NB4 (cell line): ENCODE results near the gene ZEB2.

ENCODE experiments used
- MYC ChIP-seq: IDR thresholded peaks from 2 replicates; pipeline ENCODE4 v1.6.1; 2011; ENCODE audit warnings: low read depth, low read length
- POLR2A ChIP-seq: IDR thresholded peaks from 2 replicates; pipeline ENCODE4 v1.6.1; 2011; ENCODE audit warnings: mild to moderate bottlenecking; ENCODE audit not compliant: insufficient read length; ENCODE audit errors: extremely low read depth
- TF ChIP-seq, protein P1 (sequence below): IDR thresholded peaks from one replicate; pipeline ENCODE4 v1.5.1; 2012; ENCODE audit warnings: low read depth, low read length

DNA sequence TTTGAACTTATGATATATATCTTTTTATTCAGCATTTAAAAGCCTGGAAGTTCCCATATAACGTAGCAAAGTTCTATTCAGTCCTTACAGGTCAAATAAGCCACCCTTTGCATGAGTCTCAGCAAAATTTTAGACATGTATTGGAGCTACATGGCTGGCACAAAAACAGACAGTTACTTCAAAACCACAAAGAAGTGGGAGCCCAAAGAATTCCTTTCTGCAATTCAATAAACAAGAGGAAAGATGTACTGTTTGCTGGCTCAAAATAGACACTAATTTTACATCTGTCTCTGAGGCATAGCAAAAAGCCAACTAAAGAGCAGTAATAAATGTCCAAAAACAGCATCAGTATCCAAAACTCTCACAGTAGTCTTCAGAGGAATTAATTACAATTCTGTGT lies 87.0 kb downstream of the ZEB2 start:
- TF ChIP-seq, protein P1, sequence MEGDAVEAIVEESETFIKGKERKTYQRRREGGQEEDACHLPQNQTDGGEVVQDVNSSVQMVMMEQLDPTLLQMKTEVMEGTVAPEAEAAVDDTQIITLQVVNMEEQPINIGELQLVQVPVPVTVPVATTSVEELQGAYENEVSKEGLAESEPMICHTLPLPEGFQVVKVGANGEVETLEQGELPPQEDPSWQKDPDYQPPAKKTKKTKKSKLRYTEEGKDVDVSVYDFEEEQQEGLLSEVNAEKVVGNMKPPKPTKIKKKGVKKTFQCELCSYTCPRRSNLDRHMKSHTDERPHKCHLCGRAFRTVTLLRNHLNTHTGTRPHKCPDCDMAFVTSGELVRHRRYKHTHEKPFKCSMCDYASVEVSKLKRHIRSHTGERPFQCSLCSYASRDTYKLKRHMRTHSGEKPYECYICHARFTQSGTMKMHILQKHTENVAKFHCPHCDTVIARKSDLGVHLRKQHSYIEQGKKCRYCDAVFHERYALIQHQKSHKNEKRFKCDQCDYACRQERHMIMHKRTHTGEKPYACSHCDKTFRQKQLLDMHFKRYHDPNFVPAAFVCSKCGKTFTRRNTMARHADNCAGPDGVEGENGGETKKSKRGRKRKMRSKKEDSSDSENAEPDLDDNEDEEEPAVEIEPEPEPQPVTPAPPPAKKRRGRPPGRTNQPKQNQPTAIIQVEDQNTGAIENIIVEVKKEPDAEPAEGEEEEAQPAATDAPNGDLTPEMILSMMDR, result no peak
- TF ChIP-seq MYC, result no peak
- TF ChIP-seq POLR2A, result no peak
